Measurements from ENCODE around the gene TEAD4. TPM values are rescaled to one million over a fixed set of nuclear protein-coding genes. Genes with fewer than 3 reads are reported as not detected.

TEAD4 gene
- polyA plus RNA-seq, 6 donors from 2014 or later, result not detected

DNA sequence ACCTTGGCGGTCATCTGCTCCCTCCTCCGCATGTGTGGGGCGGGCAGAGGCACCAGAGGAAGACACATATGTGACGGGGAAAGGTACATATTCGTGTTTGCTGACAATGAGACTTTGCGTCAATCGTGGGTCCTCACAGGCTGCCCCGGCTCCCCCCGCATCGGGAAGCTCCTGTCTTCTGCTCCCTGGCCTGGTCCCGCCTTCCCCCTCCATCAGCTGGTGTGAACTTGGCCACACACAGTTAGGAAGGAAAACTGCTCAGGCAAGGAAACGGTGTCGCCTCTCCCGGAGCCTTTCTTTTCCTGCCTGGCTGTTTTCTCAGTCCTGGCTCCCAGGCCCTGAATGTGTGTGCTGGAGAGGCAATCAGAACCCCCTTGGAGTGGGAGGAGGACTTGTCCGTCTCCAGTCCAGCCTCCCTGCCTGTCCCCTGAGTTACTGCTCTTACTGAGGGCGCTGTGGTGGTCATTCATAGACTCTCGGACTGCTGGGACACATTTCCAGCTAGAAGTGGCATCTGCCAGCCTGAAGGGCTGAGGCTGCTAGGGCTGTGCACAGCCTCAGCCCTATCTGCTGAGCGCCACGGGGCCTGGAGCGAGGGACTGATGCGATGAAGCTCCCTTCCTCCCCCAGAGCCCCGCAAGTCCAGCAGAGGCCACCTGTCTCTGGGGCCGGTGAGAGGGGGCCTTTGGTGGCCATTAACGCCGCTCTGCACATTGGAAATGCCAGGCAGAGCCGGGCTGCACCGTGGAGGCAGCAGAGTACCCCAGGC is 73.8 kb downstream of the TEAD4 start:
- Mint-ChIP-seq H3K4me1 (peaks cover 0 to 5% (median 0%) of the 10 kb centered on the region in 3 donors), H3K27ac (no peak overlapping the region), H3K4me3 (no peak overlapping the region), H3K36me3 (no peaks in the 10 kb centered on the region), H3K27me3 (peaks cover 0 to 8% (median 0%) of the 10 kb centered on the region in 3 donors), H3K9me3 (no peaks in the 10 kb centered on the region)
- ATAC-seq (ENCODE audit: low read depth in 2 of 2) (no peak), DNase-seq (no peak)

DNA sequence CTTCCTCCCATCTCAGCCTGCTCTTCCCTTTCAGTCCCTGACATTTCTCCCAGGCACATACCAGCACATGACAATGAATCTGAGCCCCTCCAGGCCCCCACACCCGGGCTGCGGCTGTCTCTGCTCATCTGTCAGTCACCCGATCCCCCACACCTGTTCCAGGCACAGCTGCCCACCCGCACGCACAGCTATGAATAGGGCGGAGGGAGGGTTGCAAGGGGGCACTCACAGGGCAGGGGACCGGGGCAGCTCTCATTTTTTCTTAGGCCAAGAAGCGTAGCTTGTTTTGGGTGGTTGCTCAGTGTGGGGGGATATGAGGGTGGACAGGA is 74.3 kb downstream of the TEAD4 start:
- Mint-ChIP-seq H3K27ac (no peak overlapping the region), H3K4me1 (peaks cover 0 to 5% (median 0%) of the 10 kb centered on the region in 3 donors), H3K4me3 (no peak overlapping the region), H3K9me3 (no peaks in the 10 kb centered on the region), H3K36me3 (no peaks in the 10 kb centered on the region), H3K27me3 (peaks cover 0 to 8% (median 0%) of the 10 kb centered on the region in 3 donors)
- no peak for ATAC-seq (ENCODE audit: low read depth in 2 of 2)
- DNase-seq, result no peak

DNA sequence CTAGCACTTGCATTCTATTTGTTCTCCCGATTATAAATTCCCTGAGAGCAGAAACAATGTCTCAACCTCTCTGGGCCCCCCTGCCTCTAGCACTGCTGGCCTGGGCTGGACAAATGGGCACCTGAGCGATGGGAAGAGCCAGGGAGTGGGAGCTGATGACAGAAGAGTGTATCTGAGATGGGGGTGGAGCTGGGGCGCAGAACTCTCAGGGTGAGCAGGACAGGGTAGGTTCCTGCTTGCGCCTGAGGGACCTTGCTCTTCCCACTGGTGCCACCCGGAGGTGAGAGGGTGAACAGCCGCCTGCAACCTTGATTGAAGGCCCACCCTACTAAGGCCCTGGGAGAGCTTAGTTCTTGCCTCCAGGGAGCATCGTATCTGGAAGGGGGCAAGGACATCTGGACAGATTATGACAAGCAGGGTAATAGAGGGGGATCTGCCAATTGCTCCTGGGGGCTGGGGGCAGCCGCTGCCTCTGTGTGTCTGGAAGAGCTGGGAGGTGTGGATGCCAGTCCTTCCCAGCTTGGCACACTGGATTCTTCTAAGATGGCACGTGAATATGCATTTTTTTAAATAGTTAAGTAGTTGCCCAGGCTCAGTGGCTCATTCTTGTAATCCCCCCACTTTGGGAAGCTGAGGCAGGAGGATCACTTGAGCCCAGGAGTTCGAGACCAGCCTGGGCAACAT is 75.0 kb downstream of the TEAD4 start:
- ATAC-seq (ENCODE audit: low read depth in 2 of 2), result peak; percentile 50 to 68
- Mint-ChIP-seq H3K36me3 (no peaks in the 10 kb centered on the region), H3K4me3 (peak overlapping the region in 1 of 8 donors; percentile 44), H3K27me3 (peaks cover 0 to 8% (median 0%) of the 10 kb centered on the region in 3 donors), H3K4me1 (peaks cover 0 to 5% (median 0%) of the 10 kb centered on the region in 3 donors), H3K27ac (peak overlapping the region in 2 of 6 donors; percentile 33 to 74), H3K9me3 (no peaks in the 10 kb centered on the region)
- DNase-seq, result peak; percentile 21

DNA sequence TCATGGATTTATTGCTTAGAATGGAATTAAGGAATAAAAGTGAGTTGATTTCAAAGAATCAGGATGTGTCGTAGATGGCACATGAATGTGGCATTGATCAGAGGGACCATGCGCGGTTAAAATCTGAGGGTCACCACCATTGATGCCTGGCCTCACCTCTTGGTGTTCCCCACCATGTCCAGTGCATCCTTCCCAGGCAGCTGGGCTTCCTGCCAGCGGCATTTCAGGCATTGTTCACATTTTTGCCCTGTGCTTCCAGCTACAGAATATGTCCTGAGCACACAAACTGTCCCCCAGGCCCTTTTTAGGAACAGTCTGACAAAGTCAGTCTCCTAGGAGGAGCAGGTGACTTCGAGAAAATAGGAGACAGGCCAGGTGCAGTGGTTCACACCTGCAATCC is 76.0 kb downstream of the TEAD4 start:
- Mint-ChIP-seq H3K4me1 (peaks cover 0 to 8% (median 0%) of the 10 kb centered on the region in 3 donors), H3K27me3 (peaks cover 0 to 8% (median 0%) of the 10 kb centered on the region in 3 donors), H3K4me3 (no peak overlapping the region), H3K36me3 (no peaks in the 10 kb centered on the region), H3K9me3 (no peaks in the 10 kb centered on the region), H3K27ac (no peak overlapping the region)
- DNase-seq (no peak), ATAC-seq (ENCODE audit: low read depth in 2 of 2) (no peak)

DNA sequence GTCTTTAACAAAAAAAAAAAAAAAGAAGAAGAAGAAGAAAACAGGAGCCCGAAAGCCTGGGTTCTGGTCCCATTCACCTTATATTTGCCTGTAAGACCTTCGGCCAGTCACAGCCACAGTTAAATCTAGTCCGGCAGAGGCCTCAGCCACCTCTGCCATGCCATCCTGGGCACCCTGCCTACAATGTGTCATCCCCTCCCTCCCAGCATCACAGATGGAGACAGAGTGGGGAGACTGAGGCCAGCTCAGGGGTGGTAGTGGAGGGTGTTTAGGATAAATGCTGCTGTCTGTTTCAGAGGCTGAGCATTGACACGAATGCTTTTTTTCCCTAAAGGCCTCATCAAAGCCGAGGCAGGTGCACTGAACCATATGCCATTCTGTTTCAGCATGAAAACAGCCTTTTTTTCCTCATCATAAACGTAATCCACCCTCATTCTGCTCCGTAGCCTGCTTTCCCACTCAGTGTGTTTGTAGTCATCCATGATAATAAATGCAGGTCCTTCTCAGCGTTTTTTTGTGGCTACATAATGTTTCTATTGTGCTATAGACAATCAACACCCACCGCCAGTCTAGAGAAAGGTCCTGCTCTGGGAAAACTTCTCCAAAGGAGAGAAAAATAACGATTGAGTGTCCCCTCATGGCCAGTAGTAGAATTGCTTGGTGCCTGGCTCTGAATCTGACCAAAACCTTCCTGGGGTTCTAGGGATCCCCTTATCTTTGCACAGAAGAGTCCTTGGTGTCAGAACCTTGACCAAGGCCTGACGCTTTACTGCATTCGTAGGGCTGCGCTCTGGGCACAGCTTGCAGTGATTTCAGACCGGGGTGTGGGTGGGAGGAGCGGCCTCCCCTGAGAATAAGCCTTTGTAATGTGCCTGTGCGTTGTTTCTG is 76.9 kb downstream of the TEAD4 start:
- Mint-ChIP-seq H3K9me3 (no peaks in the 10 kb centered on the region), H3K36me3 (no peaks in the 10 kb centered on the region), H3K4me1 (peaks cover 0 to 11% (median 0%) of the 10 kb centered on the region in 3 donors), H3K27ac (no peak overlapping the region), H3K27me3 (peaks cover 0 to 8% (median 0%) of the 10 kb centered on the region in 3 donors), H3K4me3 (no peak overlapping the region)
- DNase-seq, result no peak
- ATAC-seq (ENCODE audit: low read depth in 2 of 2), result no peak

DNA sequence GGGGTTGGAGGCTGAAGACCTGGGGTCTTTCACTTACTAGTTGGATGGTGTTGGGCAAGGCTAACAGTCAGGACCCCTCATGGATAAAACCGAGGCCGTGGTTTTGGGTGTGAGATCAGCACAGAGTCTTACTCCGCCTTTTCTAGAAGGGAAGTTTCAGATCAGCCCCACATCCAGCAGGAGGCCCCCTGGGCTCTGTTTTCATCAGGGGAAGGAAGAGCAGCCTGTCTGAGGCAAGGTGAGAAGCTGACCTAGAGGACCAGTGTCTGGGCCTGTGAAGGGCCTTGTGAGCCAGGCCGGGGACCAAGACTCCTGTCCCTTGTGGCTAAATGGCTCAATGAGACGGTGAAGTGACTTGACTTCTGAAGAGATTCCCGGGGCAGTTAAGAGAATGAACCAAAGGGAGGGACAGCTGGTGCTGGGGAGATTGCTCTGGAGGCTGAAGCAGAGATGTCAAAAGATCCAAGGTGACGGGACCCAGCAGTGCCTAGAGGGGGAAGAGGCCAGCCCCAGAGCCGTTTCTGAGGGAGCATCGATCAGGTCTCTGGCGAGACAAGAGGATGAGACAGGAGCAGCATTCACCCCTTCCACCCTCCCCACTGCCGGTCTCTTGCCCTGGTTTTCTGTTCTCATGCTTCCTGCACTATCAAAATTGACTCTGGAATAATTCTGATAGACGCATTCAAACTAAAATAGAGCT is 77.9 kb downstream of the TEAD4 start:
- no peak for ATAC-seq (ENCODE audit: low read depth in 2 of 2)
- H3K27ac Mint-ChIP-seq, result no peak overlapping the region
- H3K27me3 Mint-ChIP-seq, result peaks cover 0 to 8% (median 5%) of the 10 kb centered on the region in 3 donors
- no peak for DNase-seq
- peak overlapping the region in 1 of 8 donors; percentile 12 for H3K4me3 Mint-ChIP-seq
- no peaks in the 10 kb centered on the region for H3K9me3 Mint-ChIP-seq
- peaks cover 5 to 18% (median 6%) of the 10 kb centered on the region in 3 donors for H3K4me1 Mint-ChIP-seq
- no peaks in the 10 kb centered on the region for H3K36me3 Mint-ChIP-seq

DNA sequence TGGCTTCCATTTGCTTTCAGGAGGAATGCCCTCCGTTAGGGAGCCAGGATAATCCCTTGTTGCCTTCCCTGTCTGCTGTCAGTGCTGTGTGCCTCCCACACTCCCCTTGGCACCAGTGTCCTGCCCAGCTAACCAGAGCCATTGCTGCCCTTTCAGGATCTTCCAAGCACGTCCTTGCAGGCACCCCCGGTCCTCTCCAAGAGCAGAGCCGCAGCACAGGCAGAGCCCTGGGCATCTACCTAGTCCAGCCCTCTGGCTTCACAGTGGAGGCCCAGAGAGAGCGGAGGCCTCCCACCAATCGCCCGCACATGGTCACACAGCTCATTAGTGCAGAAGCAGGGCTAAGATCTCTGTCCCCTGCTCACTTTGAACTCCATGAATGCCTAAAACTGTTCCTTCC is 79.0 kb downstream of the TEAD4 start:
- no peaks in the 10 kb centered on the region for H3K36me3 Mint-ChIP-seq
- ATAC-seq (ENCODE audit: low read depth in 2 of 2), result no peak
- peaks cover 6 to 13% (median 11%) of the 10 kb centered on the region in 3 donors for H3K27me3 Mint-ChIP-seq
- no peak for DNase-seq
- no peak overlapping the region for H3K4me3 Mint-ChIP-seq
- H3K27ac Mint-ChIP-seq, result no peak overlapping the region
- H3K4me1 Mint-ChIP-seq, result peaks cover 17 to 29% (median 17%) of the 10 kb centered on the region in 3 donors
- no peaks in the 10 kb centered on the region for H3K9me3 Mint-ChIP-seq

DNA sequence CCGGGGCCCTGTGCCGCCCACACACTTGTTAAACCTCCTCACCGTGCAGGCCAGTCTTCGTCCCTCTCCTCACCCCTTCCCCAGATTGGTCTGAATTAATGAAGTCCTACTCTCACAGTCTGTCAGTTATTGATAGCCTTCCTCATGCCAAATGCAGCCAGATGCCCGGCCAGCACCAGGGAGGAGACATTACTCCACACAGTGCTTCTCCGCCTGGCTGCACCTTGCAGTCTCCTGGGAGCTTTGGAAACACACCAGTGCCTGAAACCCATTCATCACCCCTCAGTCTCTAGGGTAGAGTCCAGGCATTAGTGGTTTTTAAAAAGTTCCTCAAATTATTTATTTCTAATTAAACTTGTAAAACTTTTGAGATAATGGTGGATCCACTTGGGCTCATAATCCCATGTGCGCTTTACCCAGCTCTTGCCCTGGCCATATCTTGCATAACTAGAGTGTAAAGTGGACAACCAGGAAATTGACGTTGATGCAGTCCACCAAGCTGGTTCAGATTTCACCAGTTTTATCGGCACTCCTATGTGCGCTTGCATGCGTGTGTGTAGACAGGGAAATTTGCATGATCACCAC is 79.8 kb downstream of the TEAD4 start:
- Mint-ChIP-seq H3K4me3 (no peak overlapping the region), H3K36me3 (no peaks in the 10 kb centered on the region), H3K27ac (peak overlapping the region in 1 of 6 donors; percentile 32), H3K27me3 (peaks cover 11 to 17% (median 14%) of the 10 kb centered on the region in 3 donors), H3K4me1 (peaks cover 20 to 36% (median 23%) of the 10 kb centered on the region in 3 donors), H3K9me3 (no peaks in the 10 kb centered on the region)
- no peak for DNase-seq
- ATAC-seq (ENCODE audit: low read depth in 2 of 2), result no peak

- H3K9me3 Mint-ChIP-seq, result no peaks in the 10 kb centered on the region
- peaks cover 14 to 20% (median 18%) of the 10 kb centered on the region in 3 donors for H3K27me3 Mint-ChIP-seq
- ATAC-seq (ENCODE audit: low read depth in 2 of 2) (no peak), DNase-seq (no peak)
- H3K4me1 Mint-ChIP-seq, result peaks cover 24 to 36% (median 25%) of the 10 kb centered on the region in 3 donors
- H3K36me3 Mint-ChIP-seq, result no peaks in the 10 kb centered on the region
- peak overlapping the region in 2 of 6 donors; percentile 8 to 59 for H3K27ac Mint-ChIP-seq
- H3K4me3 Mint-ChIP-seq, result no peak overlapping the region
Measured at GRCh38 chr12:3040026-3040656, 80.9 kb downstream of the TEAD4 start.

GRCh38 chr12:3040663-3041544 is 81.7 kb downstream of the TEAD4 start:
- Mint-ChIP-seq H3K4me1 (peaks cover 26 to 38% (median 27%) of the 10 kb centered on the region in 3 donors), H3K36me3 (no peaks in the 10 kb centered on the region), H3K4me3 (peak overlapping the region in 1 of 8 donors; percentile 9), H3K27me3 (peaks cover 16 to 22% (median 18%) of the 10 kb centered on the region in 3 donors), H3K9me3 (no peaks in the 10 kb centered on the region), H3K27ac (no peak overlapping the region)
- ATAC-seq (ENCODE audit: low read depth in 2 of 2), result no peak
- DNase-seq, result no peak

GRCh38 chr12:3041558-3042164 is 82.5 kb downstream of the TEAD4 start:
- Mint-ChIP-seq H3K27ac (peak overlapping the region in 3 of 6 donors; percentile 10 to 77 (median 53)), H3K36me3 (no peaks in the 10 kb centered on the region), H3K27me3 (peaks cover 16 to 22% (median 18%) of the 10 kb centered on the region in 3 donors), H3K4me1 (peaks cover 26 to 38% (median 27%) of the 10 kb centered on the region in 3 donors), H3K4me3 (peak overlapping the region in 7 of 8 donors; percentile 35 to 83 (median 73)), H3K9me3 (no peaks in the 10 kb centered on the region)
- DNase-seq (peak; percentile 46), ATAC-seq (ENCODE audit: low read depth in 2 of 2) (peak; percentile 58 to 59)
